HUES6 (cell line): ENCODE data around the gene ANP32E.

Experiments
- H3K27ac ChIP-seq: 2 replicates; pipeline ENCODE4 v1.7.0; 2013; ENCODE audit warnings: low read depth, mild to moderate bottlenecking, low read length, inconsistent platforms
- H3K27me3 ChIP-seq: 2 replicates; pipeline ENCODE4 v1.6.1; 2013; ENCODE audit warnings: low read length; ENCODE audit not compliant: control insufficient read depth, insufficient read depth
- H3K36me3 ChIP-seq: 2 replicates; pipeline ENCODE4 v1.6.1; 2013; ENCODE audit warnings: low read length; ENCODE audit not compliant: control insufficient read depth, insufficient read depth
- H3K4me1 ChIP-seq: 2 replicates; pipeline ENCODE4 v1.6.1; 2013; ENCODE audit warnings: low read length; ENCODE audit not compliant: control insufficient read depth, insufficient read depth
- H3K4me3 ChIP-seq: 2 replicates; pipeline ENCODE4 v1.5.1; 2013; ENCODE audit warnings: low read depth, low read length
- H3K9ac ChIP-seq: one replicate; pipeline ENCODE4 v1.6.1; 2013; ENCODE audit warnings: mild to moderate bottlenecking, low read length
- H3K9me3 ChIP-seq: 2 replicates; pipeline ENCODE4 v1.6.1; 2013; ENCODE audit warnings: low read depth, low read length; ENCODE audit not compliant: control insufficient read depth, insufficient read depth

Gene ANP32E

GRCh38 chr1:150235852-150236613, at the start of gene ANP32E:
ANP32E (minus strand) TSS chr1:150236112; CDS start chr1:150235786, 326 bp downstream.
- Histone ChIP-seq H3K27ac (peak within 1 kb of the TSS; percentile 86), H3K27me3 (no peaks in the 10 kb centered on the region), H3K9me3 (no peaks in the 10 kb centered on the region), H3K4me3 (peak within 1 kb of the TSS; percentile 86), H3K9ac (peak within 1 kb of the TSS; percentile 96), H3K4me1 (peaks cover 19% of the 10 kb centered on the region), H3K36me3 (peaks cover 8% of the 10 kb centered on the region)

GRCh38 chr1:150283260-150283659, 47.3 kb upstream of the ANP32E start:
- Histone ChIP-seq H3K9me3 (no peaks in the 10 kb centered on the region), H3K9ac (no peak overlapping the region), H3K36me3 (peaks cover 8% of the 10 kb centered on the region; the same call in 1 of the 2 replicates), H3K4me3 (peak overlapping the region; percentile 83), H3K27me3 (peaks cover 17% of the 10 kb centered on the region), H3K27ac (no peak overlapping the region), H3K4me1 (peaks cover 16% of the 10 kb centered on the region)

GRCh38 chr1:150282558-150282958, 46.6 kb upstream of the ANP32E start:
- H3K9me3 ChIP-seq = no peaks in the 10 kb centered on the region
- H3K9ac ChIP-seq = peak overlapping the region; percentile 73
- H3K4me1 ChIP-seq = peaks cover 16% of the 10 kb centered on the region
- H3K27ac ChIP-seq = no peak overlapping the region
- H3K27me3 ChIP-seq = peaks cover 17% of the 10 kb centered on the region
- peaks cover 8% of the 10 kb centered on the region; the same call in 1 of the 2 replicates for H3K36me3 ChIP-seq
- peak overlapping the region; percentile 83 for H3K4me3 ChIP-seq

GRCh38 chr1:150281758-150282557, 46.0 kb upstream of the ANP32E start, which contains the start of gene CIART:
CIART (plus strand) TSS chr1:150282554; CDS start chr1:150283268, 714 bp downstream.
- Histone ChIP-seq H3K9ac (peak within 1 kb of the TSS; percentile 80), H3K9me3 (no peaks in the 10 kb centered on the region), H3K4me3 (peak within 1 kb of the TSS; percentile 83), H3K27me3 (peaks cover 17% of the 10 kb centered on the region), H3K4me1 (peaks cover 16% of the 10 kb centered on the region), H3K27ac (peak within 1 kb of the TSS; percentile 44), H3K36me3 (peaks cover 8% of the 10 kb centered on the region; the same call in 1 of the 2 replicates)

- Histone ChIP-seq H3K9me3 (no peaks in the 10 kb centered on the region), H3K27ac (peak overlapping the region; percentile 44), H3K9ac (peak overlapping the region; percentile 80), H3K36me3 (peaks cover 3% of the 10 kb centered on the region; the same call in 1 of the 2 replicates), H3K27me3 (peaks cover 17% of the 10 kb centered on the region), H3K4me1 (peaks cover 16% of the 10 kb centered on the region), H3K4me3 (peak overlapping the region; percentile 83)
These were observed 45.4 kb upstream of the ANP32E start for GRCh38 chr1:150281221-150281757.

- H3K27me3 ChIP-seq = peaks cover 17% of the 10 kb centered on the region
- H3K9ac ChIP-seq = no peak overlapping the region
- H3K36me3 ChIP-seq = no peaks in the 10 kb centered on the region
- H3K27ac ChIP-seq = no peak overlapping the region
- H3K4me1 ChIP-seq = peaks cover 16% of the 10 kb centered on the region
- H3K4me3 ChIP-seq = no peak overlapping the region
- no peaks in the 10 kb centered on the region for H3K9me3 ChIP-seq
These were observed 44.3 kb upstream of the ANP32E start for GRCh38 chr1:150280138-150280707.

- Histone ChIP-seq H3K9me3 (no peaks in the 10 kb centered on the region), H3K36me3 (no peaks in the 10 kb centered on the region), H3K27me3 (no peaks in the 10 kb centered on the region), H3K9ac (no peak overlapping the region), H3K27ac (no peak overlapping the region), H3K4me3 (0 out of 2 replicates have a peak overlapping the region, but pooled peaks have one; percentile 50), H3K4me1 (peaks cover 15% of the 10 kb centered on the region)
These were observed 37.4 kb upstream of the ANP32E start for GRCh38 chr1:150273311-150273710.

- no peak overlapping the region for H3K9ac ChIP-seq
These were observed 35.5 kb upstream of the ANP32E start for GRCh38 chr1:150271291-150271959.

GRCh38 chr1:150269451-150269850, 33.5 kb upstream of the ANP32E start:
- Histone ChIP-seq H3K9me3 (no peaks in the 10 kb centered on the region), H3K36me3 (peaks cover 31% of the 10 kb centered on the region), H3K27ac (0 out of 2 replicates have a peak overlapping the region, but pooled peaks have one; percentile 5), H3K4me3 (peak overlapping the region; percentile 93), H3K4me1 (peaks cover 23% of the 10 kb centered on the region), H3K9ac (peak overlapping the region; percentile 4), H3K27me3 (no peaks in the 10 kb centered on the region)

More at GRCh38 chr1:150271291-150271959, 35.5 kb upstream of the ANP32E start:
- Histone ChIP-seq H3K27me3 (no peaks in the 10 kb centered on the region), H3K9me3 (no peaks in the 10 kb centered on the region), H3K4me3 (no peak overlapping the region), H3K27ac (no peak overlapping the region), H3K4me1 (peaks cover 23% of the 10 kb centered on the region), H3K36me3 (peaks cover 11% of the 10 kb centered on the region)
